ENCODE data around the gene LSM10. TPM values are rescaled to one million over a fixed set of nuclear protein-coding genes. Genes with fewer than 3 reads are reported as not detected.
A peak's percentile ranks its signal among the peaks of the same experiment; 100 is the strongest.

Gene LSM10
- total RNA-seq, 1 experiment from 2014 or later, result 42.2 TPM

DNA sequence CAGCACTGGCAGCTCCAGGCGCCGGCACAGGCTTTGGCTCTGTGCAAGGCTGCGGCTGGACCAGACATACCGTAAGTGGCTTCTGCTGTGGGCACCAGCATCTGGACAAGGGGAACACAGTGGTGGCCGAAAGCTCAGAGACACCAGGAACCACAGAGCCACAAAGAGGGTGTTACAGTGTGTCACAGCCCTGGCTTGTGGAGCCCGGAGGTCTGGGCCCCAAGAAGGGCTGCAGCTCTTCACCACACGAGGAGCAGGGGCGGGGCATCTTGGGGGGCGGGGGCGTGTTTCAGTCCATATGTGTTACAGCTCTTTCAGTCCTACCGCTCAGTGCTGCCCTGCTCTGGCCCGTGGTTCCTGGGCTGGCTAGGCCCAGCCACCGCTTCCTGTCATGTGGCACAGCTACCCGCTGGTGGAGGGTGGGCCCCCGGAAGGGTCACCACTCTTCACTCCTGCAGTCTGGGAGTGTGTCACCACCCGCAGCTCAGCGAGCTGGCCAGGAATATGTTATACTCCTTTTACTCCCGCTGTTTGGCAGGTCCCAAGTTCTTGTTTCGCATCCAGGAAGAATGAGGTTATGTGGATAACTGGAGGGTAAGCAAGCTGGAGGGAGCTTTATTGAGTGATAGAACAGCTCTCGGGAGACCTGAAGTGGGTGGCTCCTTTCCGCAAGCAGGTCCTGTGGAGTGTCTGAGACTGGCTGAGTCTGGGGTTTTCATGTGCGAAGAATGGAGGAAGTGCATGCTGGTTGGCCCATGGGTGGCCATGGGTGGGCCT is 3.3 kb upstream of the LSM10 start:
- H3K27me3 Mint-ChIP-seq (ENCODE audit: low read depth), result no peaks in the 10 kb centered on the region
- Histone ChIP-seq H3K27me3 (ENCODE audit: insufficient read depth, low read length) (no peaks in the 10 kb centered on the region), H3K79me1 (ENCODE audit: insufficient read depth, low read depth, low read length, poor library complexity, severe bottlenecking) (peaks cover 4% of the 10 kb centered on the region), H3K18ac (ENCODE audit: insufficient read length, low read depth, low read length) (no peak overlapping the region), H3K4me1 (ENCODE audit: insufficient read depth, low read length) (no peaks in the 10 kb centered on the region), H3K9me3 (ENCODE audit: control insufficient read depth, low read depth, low read length) (no peaks in the 10 kb centered on the region), H3K4ac (ENCODE audit: low read depth, low read length) (no peak overlapping the region), H3K9ac (ENCODE audit: extremely low read depth, insufficient read length, low read length) (peak overlapping the region; percentile 65), H3K56ac (ENCODE audit: insufficient read length, low read depth, low read length) (no peak overlapping the region), H2BK5ac (ENCODE audit: insufficient read length, low read length) (no peak overlapping the region), H3T11ph (ENCODE audit: low read length) (no peak overlapping the region), H2AFZ (ENCODE audit: low read length) (no peak overlapping the region), H3K79me2 (ENCODE audit: insufficient read depth, low read length) (no peaks in the 10 kb centered on the region), H2BK12ac (ENCODE audit: insufficient read length, low read depth, low read length) (no peak overlapping the region), H4K5ac (ENCODE audit: insufficient read length, low read depth, low read length) (no peak overlapping the region), H3K27ac (ENCODE audit: insufficient read length, low read depth, low read length) (peak overlapping the region; percentile 63), H2BK20ac (ENCODE audit: low read depth, low read length, poor library complexity, severe bottlenecking) (no peak overlapping the region), H3K14ac (ENCODE audit: insufficient read depth, low read length) (peak overlapping the region; percentile 53; the same call in 1 of the 2 replicates), H2BK120ac (ENCODE audit: low read depth, low read length, poor library complexity, severe bottlenecking) (no peak overlapping the region), H4K91ac (ENCODE audit: insufficient read length, low read depth, low read length) (no peak overlapping the region), H3K4me2 (ENCODE audit: insufficient read depth, insufficient read length, low read length) (peak overlapping the region; percentile 90), H2BK15ac (ENCODE audit: low read depth, low read length) (no peak overlapping the region), H3K23me2 (ENCODE audit: insufficient read length, low read depth, low read length, poor library complexity, severe bottlenecking) (peaks cover 17% of the 10 kb centered on the region), H4K20me1 (ENCODE audit: control insufficient read depth, insufficient read depth, insufficient read length) (no peaks in the 10 kb centered on the region), H2AK5ac (ENCODE audit: insufficient read length, low read length) (no peak overlapping the region), H4K8ac (replicated peaks; ENCODE audit: insufficient read length, low read depth, low read length) (no peak overlapping the region), H3K23ac (ENCODE audit: insufficient read length, low read depth, low read length) (no peak overlapping the region)
- no peaks in the 10 kb centered on the region; a peak in 1 of 5 replicates for H3K9me3 Mint-ChIP-seq
- no peaks in the 10 kb centered on the region; a peak in 2 of 7 replicates for H3K36me3 Mint-ChIP-seq (ENCODE audit: insufficient read depth in 1 of 3, low read depth in 3 of 3)
- DNase-seq, result peak; percentile 97
- TF ChIP-seq, protein P1, sequence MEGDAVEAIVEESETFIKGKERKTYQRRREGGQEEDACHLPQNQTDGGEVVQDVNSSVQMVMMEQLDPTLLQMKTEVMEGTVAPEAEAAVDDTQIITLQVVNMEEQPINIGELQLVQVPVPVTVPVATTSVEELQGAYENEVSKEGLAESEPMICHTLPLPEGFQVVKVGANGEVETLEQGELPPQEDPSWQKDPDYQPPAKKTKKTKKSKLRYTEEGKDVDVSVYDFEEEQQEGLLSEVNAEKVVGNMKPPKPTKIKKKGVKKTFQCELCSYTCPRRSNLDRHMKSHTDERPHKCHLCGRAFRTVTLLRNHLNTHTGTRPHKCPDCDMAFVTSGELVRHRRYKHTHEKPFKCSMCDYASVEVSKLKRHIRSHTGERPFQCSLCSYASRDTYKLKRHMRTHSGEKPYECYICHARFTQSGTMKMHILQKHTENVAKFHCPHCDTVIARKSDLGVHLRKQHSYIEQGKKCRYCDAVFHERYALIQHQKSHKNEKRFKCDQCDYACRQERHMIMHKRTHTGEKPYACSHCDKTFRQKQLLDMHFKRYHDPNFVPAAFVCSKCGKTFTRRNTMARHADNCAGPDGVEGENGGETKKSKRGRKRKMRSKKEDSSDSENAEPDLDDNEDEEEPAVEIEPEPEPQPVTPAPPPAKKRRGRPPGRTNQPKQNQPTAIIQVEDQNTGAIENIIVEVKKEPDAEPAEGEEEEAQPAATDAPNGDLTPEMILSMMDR (conservative IDR thresholded peaks at IDR 0.05), result 0 out of 3 replicates have a peak, but pooled peaks have one; percentile 8
- peak overlapping the region; percentile 65 to 98 (median 91); a peak in 6 of 7 replicates for H3K27ac Mint-ChIP-seq
- H3K4me3 Mint-ChIP-seq, result peak overlapping the region; percentile 81 to 84
- WGBS (ENCODE audit: extremely low coverage, insufficient read length, low lambda C conversion rate), result no CpG with 5 or more reads among the region's 22 CpGs
- peaks cover 28% of the 10 kb centered on the region in 2 experiments for H3K4me1 Mint-ChIP-seq
